Measurements from ENCODE around the gene SLAMF8. TPM values are rescaled to one million over a fixed set of nuclear protein-coding genes. Genes with fewer than 3 reads are reported as not detected.

The SLAMF8 gene
- total RNA-seq, 1 experiment from 2014 or later, result not detected

DNA sequence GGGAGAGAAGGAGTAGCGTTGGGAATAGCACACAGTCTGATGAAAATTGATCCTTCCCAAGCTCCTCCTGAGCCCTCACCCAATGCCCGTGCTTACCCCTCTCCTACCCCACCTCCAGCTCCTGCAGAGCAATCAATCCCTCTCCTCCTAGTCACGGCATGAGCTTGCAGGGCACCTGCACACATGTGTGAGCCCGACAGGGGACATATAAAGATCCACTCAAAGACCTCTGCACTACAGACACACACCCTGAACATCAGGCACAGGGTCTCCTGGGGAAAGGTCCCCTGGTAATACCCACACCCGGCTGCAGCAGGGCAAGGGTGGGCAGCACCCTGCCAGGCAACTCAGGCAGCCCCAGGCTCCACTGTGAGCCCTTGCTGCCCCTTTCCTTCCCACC lies 35.4 kb downstream of the SLAMF8 start:
- H3K4me3 Mint-ChIP-seq (ENCODE audit: low read depth, unreplicated experiment), result no peak overlapping the region
- BruUV-seq (replicated peaks), result no TSS peak
- CTCF ChIA-PET, result no interaction called here

DNA sequence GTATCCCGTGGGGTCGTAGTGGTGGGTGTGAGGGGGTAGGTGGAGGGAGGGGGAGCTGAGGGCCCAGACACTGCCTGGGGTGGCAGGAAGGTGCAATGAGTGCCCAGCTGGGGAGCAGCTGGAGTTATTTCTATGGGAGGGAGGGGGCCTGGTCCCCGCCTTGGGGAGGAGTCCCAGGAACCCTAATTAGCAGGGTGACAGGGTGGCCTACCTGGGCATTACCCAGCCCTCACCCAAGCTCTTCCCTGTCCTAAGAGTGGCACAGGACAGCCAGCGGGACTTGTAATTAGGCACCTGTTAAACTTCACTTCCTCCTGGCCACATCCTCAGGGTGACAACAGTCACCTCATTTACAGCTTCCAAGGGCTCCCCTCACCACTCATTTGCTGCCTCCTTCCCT lies 35.9 kb downstream of the SLAMF8 start, which contains the start of gene VSIG8:
Gene VSIG8, minus strand, starts transcription at position 101 of the 400 bp plus-strand sequence. CDS start 136 bp downstream, outside the sequence.
- TF ChIP-seq, protein P1, sequence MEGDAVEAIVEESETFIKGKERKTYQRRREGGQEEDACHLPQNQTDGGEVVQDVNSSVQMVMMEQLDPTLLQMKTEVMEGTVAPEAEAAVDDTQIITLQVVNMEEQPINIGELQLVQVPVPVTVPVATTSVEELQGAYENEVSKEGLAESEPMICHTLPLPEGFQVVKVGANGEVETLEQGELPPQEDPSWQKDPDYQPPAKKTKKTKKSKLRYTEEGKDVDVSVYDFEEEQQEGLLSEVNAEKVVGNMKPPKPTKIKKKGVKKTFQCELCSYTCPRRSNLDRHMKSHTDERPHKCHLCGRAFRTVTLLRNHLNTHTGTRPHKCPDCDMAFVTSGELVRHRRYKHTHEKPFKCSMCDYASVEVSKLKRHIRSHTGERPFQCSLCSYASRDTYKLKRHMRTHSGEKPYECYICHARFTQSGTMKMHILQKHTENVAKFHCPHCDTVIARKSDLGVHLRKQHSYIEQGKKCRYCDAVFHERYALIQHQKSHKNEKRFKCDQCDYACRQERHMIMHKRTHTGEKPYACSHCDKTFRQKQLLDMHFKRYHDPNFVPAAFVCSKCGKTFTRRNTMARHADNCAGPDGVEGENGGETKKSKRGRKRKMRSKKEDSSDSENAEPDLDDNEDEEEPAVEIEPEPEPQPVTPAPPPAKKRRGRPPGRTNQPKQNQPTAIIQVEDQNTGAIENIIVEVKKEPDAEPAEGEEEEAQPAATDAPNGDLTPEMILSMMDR (IDR thresholded peaks at IDR 0.05; ENCODE audit: unreplicated experiment), result no peak
- no peaks in the 10 kb centered on the region for H3K36me3 Mint-ChIP-seq (ENCODE audit: insufficient read depth, unreplicated experiment)
- H3K9me3 Mint-ChIP-seq (ENCODE audit: low read depth, unreplicated experiment), result no peaks in the 10 kb centered on the region
- H3K27ac Mint-ChIP-seq (ENCODE audit: unreplicated experiment), result no peak within 1 kb of the TSS
- no peak for DNase-seq
- intact Hi-C loops (cut with micrococcal nuclease; ENCODE audit: unreplicated experiment), result no loop called here
- H3K4me1 Mint-ChIP-seq (ENCODE audit: low read depth, unreplicated experiment), result peaks cover 7% of the 10 kb centered on the region
- H3K27me3 Mint-ChIP-seq (ENCODE audit: unreplicated experiment), result peaks cover 39% of the 10 kb centered on the region
- no TSS peak for BruUV-seq (replicated peaks)
- H3K4me3 Mint-ChIP-seq (ENCODE audit: low read depth, unreplicated experiment), result no peak within 1 kb of the TSS
- CTCF ChIA-PET, result no interaction called here

More for the DNA sequence above, 35.4 kb downstream of the SLAMF8 start:
- TF ChIP-seq, protein P1 (IDR thresholded peaks at IDR 0.05; ENCODE audit: unreplicated experiment), result no peak
- Mint-ChIP-seq H3K27ac (ENCODE audit: unreplicated experiment) (no peak overlapping the region), H3K27me3 (ENCODE audit: unreplicated experiment) (peaks cover 39% of the 10 kb centered on the region), H3K4me1 (ENCODE audit: low read depth, unreplicated experiment) (peaks cover 1% of the 10 kb centered on the region), H3K9me3 (ENCODE audit: low read depth, unreplicated experiment) (no peaks in the 10 kb centered on the region), H3K36me3 (ENCODE audit: insufficient read depth, unreplicated experiment) (no peaks in the 10 kb centered on the region)
- intact Hi-C loops (cut with micrococcal nuclease; ENCODE audit: unreplicated experiment), result no loop called here
- no peak for DNase-seq

DNA sequence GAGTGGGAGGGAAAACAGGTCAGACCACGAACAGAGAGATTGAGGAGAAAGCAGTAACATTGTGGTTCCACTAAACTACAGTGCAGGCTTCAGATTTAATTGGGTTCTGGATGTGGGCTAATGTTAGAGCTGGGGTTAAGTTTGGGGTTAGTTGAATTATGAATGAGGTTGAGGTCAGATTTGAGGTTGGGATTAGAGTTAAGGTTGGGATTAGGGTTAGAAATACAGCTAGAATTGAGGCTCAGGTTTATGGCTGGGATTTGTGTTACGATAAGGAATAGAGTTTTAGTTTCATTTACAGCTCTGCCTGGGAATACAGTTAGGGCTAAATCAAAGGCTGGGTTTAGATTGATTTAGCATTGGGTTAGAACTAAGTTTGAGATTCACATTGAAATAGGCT lies 37.6 kb downstream of the SLAMF8 start:
- H3K4me3 Mint-ChIP-seq (ENCODE audit: low read depth, unreplicated experiment), result no peak overlapping the region
- no peaks in the 10 kb centered on the region for H3K9me3 Mint-ChIP-seq (ENCODE audit: low read depth, unreplicated experiment)
- TF ChIP-seq, protein P1 (IDR thresholded peaks at IDR 0.05; ENCODE audit: unreplicated experiment), result no peak
- intact Hi-C loops (cut with micrococcal nuclease; ENCODE audit: unreplicated experiment), result no loop called here
- peaks cover 39% of the 10 kb centered on the region for H3K27me3 Mint-ChIP-seq (ENCODE audit: unreplicated experiment)
- H3K27ac Mint-ChIP-seq (ENCODE audit: unreplicated experiment), result no peak overlapping the region
- BruUV-seq (replicated peaks), result no TSS peak
- no peaks in the 10 kb centered on the region for H3K36me3 Mint-ChIP-seq (ENCODE audit: insufficient read depth, unreplicated experiment)
- CTCF ChIA-PET, result interaction anchor here (0.6 kb wide), 1 partner anchor 25 kb away, joined by 4 read pairs; no protein-coding TSS in a partner anchor
- no peak for DNase-seq
- H3K4me1 Mint-ChIP-seq (ENCODE audit: low read depth, unreplicated experiment), result peaks cover 11% of the 10 kb centered on the region

DNA sequence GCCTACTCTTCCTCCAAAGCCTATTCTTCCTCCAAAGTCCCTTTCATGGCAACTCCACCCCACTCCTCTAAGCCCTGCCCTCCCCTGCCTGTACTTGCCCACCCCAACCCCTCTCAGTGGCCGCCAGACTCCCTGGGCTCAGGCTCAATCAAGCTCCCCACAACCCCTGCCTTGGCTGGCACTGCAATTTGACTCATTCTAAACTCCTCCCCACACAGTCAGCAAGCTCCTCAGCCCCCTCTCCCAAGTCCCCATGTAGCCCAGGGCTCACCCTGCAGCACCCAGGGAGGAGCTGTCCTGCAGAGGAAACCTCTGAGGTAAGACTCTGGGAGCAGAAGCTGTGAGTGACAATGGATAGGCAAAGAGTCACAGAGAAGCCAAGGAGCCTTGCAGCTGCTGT lies 39.4 kb downstream of the SLAMF8 start:
- H3K4me3 Mint-ChIP-seq (ENCODE audit: low read depth, unreplicated experiment), result no peak overlapping the region
- no peak for DNase-seq
- no peaks in the 10 kb centered on the region for H3K9me3 Mint-ChIP-seq (ENCODE audit: low read depth, unreplicated experiment)
- H3K27me3 Mint-ChIP-seq (ENCODE audit: unreplicated experiment), result peaks cover 23% of the 10 kb centered on the region
- no peaks in the 10 kb centered on the region for H3K36me3 Mint-ChIP-seq (ENCODE audit: insufficient read depth, unreplicated experiment)
- TF ChIP-seq, protein P1 (IDR thresholded peaks at IDR 0.05; ENCODE audit: unreplicated experiment), result no peak
- BruUV-seq (replicated peaks), result no TSS peak
- CTCF ChIA-PET, result interaction anchor here (0.8 to 1.2 kb wide), 2 partner anchors 14 to 63 kb away, joined by 3 read pairs; no protein-coding TSS in a partner anchor
- intact Hi-C loops (cut with micrococcal nuclease; ENCODE audit: unreplicated experiment), result no loop called here
- no peak overlapping the region for H3K27ac Mint-ChIP-seq (ENCODE audit: unreplicated experiment)
- peaks cover 11% of the 10 kb centered on the region for H3K4me1 Mint-ChIP-seq (ENCODE audit: low read depth, unreplicated experiment)
